H9 (cell line): ENCODE measurements around the gene MAN1A1. TPM values are rescaled to one million over a fixed set of nuclear protein-coding genes. Genes with fewer than 3 reads are reported as not detected.

Experiments
- DNase-seq: peaks from one replicate; pipeline ENCODE4 v3.0.0-alpha.2; 2017
- H2AFZ ChIP-seq: one replicate; pipeline ENCODE4 v1.6.1; 2013; ENCODE audit warnings: mild to moderate bottlenecking, low read length, control low read depth, moderate library complexity
- H2AK5ac ChIP-seq: 2 replicates; pipeline ENCODE4 v1.6.1; 2013; ENCODE audit warnings: low read length, control low read depth, mixed read lengths; ENCODE audit not compliant: insufficient read length
- H2BK120ac ChIP-seq: one replicate; pipeline ENCODE4 v1.6.1; 2013; ENCODE audit warnings: low read depth, mild to moderate bottlenecking, low read length, control low read depth, inconsistent platforms; ENCODE audit not compliant: poor library complexity, severe bottlenecking
- H2BK12ac ChIP-seq: 2 replicates; pipeline ENCODE4 v1.6.1; 2013; ENCODE audit warnings: low read length, control low read depth, mixed read lengths, low read depth; ENCODE audit not compliant: insufficient read length
- H2BK15ac ChIP-seq: 2 replicates; pipeline ENCODE4 v1.6.1; 2013; ENCODE audit warnings: low read depth, low read length, control low read depth
- H2BK20ac ChIP-seq: one replicate; pipeline ENCODE4 v1.6.1; 2013; ENCODE audit warnings: low read depth, mild to moderate bottlenecking, low read length, control low read depth, inconsistent platforms; ENCODE audit not compliant: poor library complexity, severe bottlenecking
- H2BK5ac ChIP-seq: 2 replicates; pipeline ENCODE4 v1.6.1; 2013; ENCODE audit warnings: low read length, control low read depth, mixed read lengths; ENCODE audit not compliant: insufficient read length
- H3K14ac ChIP-seq: 2 replicates; pipeline ENCODE4 v1.6.1; 2013; ENCODE audit warnings: low read length, control low read depth; ENCODE audit not compliant: insufficient read depth
- H3K18ac ChIP-seq: 2 replicates; pipeline ENCODE4 v1.6.1; 2013; ENCODE audit warnings: low read depth, mild to moderate bottlenecking, mixed read lengths, low read length, control low read depth; ENCODE audit not compliant: insufficient read length
- H3K23ac ChIP-seq: 2 replicates; pipeline ENCODE4 v1.6.1; 2013; ENCODE audit warnings: low read length, control low read depth, mixed read lengths, low read depth; ENCODE audit not compliant: insufficient read length
- H3K23me2 ChIP-seq: 2 replicates; pipeline ENCODE4 v1.6.1; 2013; ENCODE audit warnings: low read depth, mild to moderate bottlenecking, mixed read lengths, low read length, control low read depth; ENCODE audit not compliant: insufficient read length, poor library complexity, severe bottlenecking
- H3K27ac ChIP-seq: 2 replicates; pipeline ENCODE4 v1.5.1; 2013; ENCODE audit warnings: low read length, control low read depth, mixed read lengths, low read depth; ENCODE audit not compliant: insufficient read length
- H3K27me3 ChIP-seq: 2 replicates; pipeline ENCODE4 v1.6.1; 2013; ENCODE audit warnings: low read length, control low read depth, inconsistent platforms; ENCODE audit not compliant: insufficient read depth
- H3K4ac ChIP-seq: 2 replicates; pipeline ENCODE4 v1.6.1; 2013; ENCODE audit warnings: low read depth, mild to moderate bottlenecking, control low read depth, inconsistent platforms, low read length, moderate library complexity
- H3K4me1 ChIP-seq: 2 replicates; pipeline ENCODE4 v1.6.1; 2013; ENCODE audit warnings: low read length, control low read depth, inconsistent platforms; ENCODE audit not compliant: insufficient read depth
- H3K4me2 ChIP-seq: 2 replicates; pipeline ENCODE4 v1.6.1; 2013; ENCODE audit warnings: low read length, control low read depth, mixed read lengths; ENCODE audit not compliant: insufficient read length, insufficient read depth
- H3K56ac ChIP-seq: 2 replicates; pipeline ENCODE4 v1.6.1; 2013; ENCODE audit warnings: low read depth, mild to moderate bottlenecking, mixed read lengths, low read length, control low read depth; ENCODE audit not compliant: insufficient read length
- H3K79me1 ChIP-seq: 2 replicates; pipeline ENCODE4 v1.6.1; 2013; ENCODE audit warnings: low read depth, mild to moderate bottlenecking, moderate library complexity, low read length, control low read depth, inconsistent platforms; ENCODE audit not compliant: insufficient read depth, poor library complexity, severe bottlenecking
- H3K79me2 ChIP-seq: 2 replicates; pipeline ENCODE4 v1.6.1; 2013; ENCODE audit warnings: low read length, control low read depth, inconsistent platforms; ENCODE audit not compliant: insufficient read depth
- H3K9ac ChIP-seq: 2 replicates; pipeline ENCODE4 v1.6.1; 2013; ENCODE audit warnings: low read length, control low read depth, mixed read lengths; ENCODE audit not compliant: insufficient read length; ENCODE audit errors: extremely low read depth
- H3K9me3 ChIP-seq: one replicate; pipeline ENCODE4 v1.6.1; 2013; ENCODE audit warnings: low read depth, low read length, inconsistent platforms; ENCODE audit not compliant: control insufficient read depth
- H3T11ph ChIP-seq: one replicate; pipeline ENCODE4 v1.6.1; 2013; ENCODE audit warnings: mild to moderate bottlenecking, low read length, control low read depth, inconsistent platforms
- H4K20me1 ChIP-seq: one replicate; pipeline ENCODE4 v1.6.1; 2013; ENCODE audit not compliant: control insufficient read depth, insufficient read length, insufficient read depth
- H4K5ac ChIP-seq: 2 replicates; pipeline ENCODE4 v1.6.1; 2013; ENCODE audit warnings: low read depth, mild to moderate bottlenecking, mixed read lengths, low read length, control low read depth; ENCODE audit not compliant: insufficient read length
- H4K8ac ChIP-seq: replicated peaks from 2 replicates; pipeline ENCODE4 v1.6.1; 2013; ENCODE audit warnings: low read length, control low read depth, mixed read lengths, low read depth; ENCODE audit not compliant: insufficient read length
- H4K91ac ChIP-seq: 2 replicates; pipeline ENCODE4 v1.6.1; 2013; ENCODE audit warnings: low read depth, mild to moderate bottlenecking, moderate library complexity, mixed read lengths, low read length, control low read depth; ENCODE audit not compliant: insufficient read length
- H3K27ac Mint-ChIP-seq, 3 experiments: 2 replicates in 2 of 3; 3 replicates in 1 of 3; pipeline ENCODE4 v1.8.0; 2020 to 2021; ENCODE audit warnings: mixed read lengths in 3 of 3, mild to moderate bottlenecking in 1 of 3, moderate library complexity in 1 of 3
- H3K27me3 Mint-ChIP-seq: 2 replicates; pipeline ENCODE4 v1.8.0; 2021; ENCODE audit warnings: low read depth, mild to moderate bottlenecking, moderate library complexity, mixed read lengths
- H3K36me3 Mint-ChIP-seq, 3 experiments: 2 replicates in 2 of 3; 3 replicates in 1 of 3; pipeline ENCODE4 v1.8.0; 2020 to 2021; ENCODE audit warnings: low read depth in 3 of 3, mixed read lengths in 3 of 3; ENCODE audit not compliant: insufficient read depth in 1 of 3
- H3K4me1 Mint-ChIP-seq, 2 experiments: 2 replicates each; pipeline ENCODE4 v1.8.0; 2020; ENCODE audit warnings: mixed read lengths in 2 of 2
- H3K4me3 Mint-ChIP-seq, 2 experiments: 2 replicates in 1 of 2; 3 replicates in 1 of 2; pipeline ENCODE4 v1.8.0; 2020 to 2021; ENCODE audit warnings: mild to moderate bottlenecking in 2 of 2, mixed read lengths in 2 of 2, moderate library complexity in 1 of 2
- H3K9me3 Mint-ChIP-seq, 2 experiments: 2 replicates in 1 of 2; 3 replicates in 1 of 2; pipeline ENCODE4 v1.8.0; 2020; ENCODE audit warnings: mild to moderate bottlenecking in 2 of 2, mixed read lengths in 2 of 2, moderate library complexity in 1 of 2
- CTCF ChIP-seq: fragments of 200-600 bp; sonication (generic); conservative IDR thresholded peaks from 3 replicates; pipeline ENCODE4 v1.8.0; 2021; ENCODE audit warnings: antibody characterized with exemption, mild to moderate bottlenecking
- WGBS: extraction: QIAGEN DNeasy Blood & Tissue Kit; methylation state at CpG from one replicate; pipeline ENCODE4 v1.1.7; 2013; ENCODE audit warnings: missing lambda C conversion rate, low lambda C conversion rate, mixed read lengths; ENCODE audit not compliant: insufficient read length; ENCODE audit errors: extremely low coverage; 5-methylcytosine and 5-hydroxymethylcytosine counted together
- total RNA-seq: library from RNA; stranded (reverse); gene quantifications from 2 replicates; pipeline ENCODE4 v1.2.1, GENCODE V29; 2021

Gene MAN1A1
- total RNA-seq, 1 experiment from 2014 or later, result 1.6 TPM

DNA sequence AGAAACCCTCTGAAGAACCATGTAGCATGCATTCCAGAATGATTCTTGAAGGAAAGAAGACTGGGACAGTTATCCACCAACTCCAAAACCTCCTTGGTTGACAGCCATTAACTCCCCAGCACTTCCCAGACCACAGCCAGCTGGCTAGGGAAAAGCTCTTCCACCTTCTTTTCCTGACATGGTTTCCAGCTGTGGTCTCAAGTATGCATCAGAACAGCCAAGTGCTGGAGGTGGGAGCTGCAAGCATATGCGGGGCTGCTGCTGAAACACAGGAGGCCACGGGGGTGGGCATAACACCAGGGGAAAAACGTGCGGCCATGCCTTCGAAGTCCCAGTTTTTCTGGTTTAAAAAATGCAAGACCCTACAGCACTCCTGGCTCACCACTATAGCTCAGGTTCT, 163.1 kb downstream of the MAN1A1 start:
- Histone ChIP-seq H3K4me2 (no peak overlapping the region), H3K9ac (no peak overlapping the region), H3T11ph (no peak overlapping the region), H3K23ac (no peak overlapping the region), H2BK5ac (no peak overlapping the region), H3K27ac (no peak overlapping the region), H2AK5ac (no peak overlapping the region), H3K4me1 (no peaks in the 10 kb centered on the region; the same call in 1 of the 2 replicates), H3K14ac (no peak overlapping the region), H3K23me2 (no peaks in the 10 kb centered on the region), H4K20me1 (no peaks in the 10 kb centered on the region), H3K27me3 (no peaks in the 10 kb centered on the region), H3K79me2 (no peaks in the 10 kb centered on the region), H2BK12ac (no peak overlapping the region), H4K5ac (no peak overlapping the region), H3K79me1 (no peaks in the 10 kb centered on the region), H2BK15ac (no peak overlapping the region), H3K4ac (no peak overlapping the region), H2AFZ (no peak overlapping the region), H3K18ac (no peak overlapping the region), H2BK120ac (no peak overlapping the region), H3K9me3 (no peaks in the 10 kb centered on the region), H3K56ac (no peak overlapping the region), H4K91ac (no peak overlapping the region), H2BK20ac (no peak overlapping the region), H4K8ac (no peak overlapping the region)
- TF ChIP-seq CTCF, result no peak
- H3K27me3 Mint-ChIP-seq, result no peaks in the 10 kb centered on the region
- no peak overlapping the region for H3K4me3 Mint-ChIP-seq
- H3K4me1 Mint-ChIP-seq, result peaks cover 11 to 14% of the 10 kb centered on the region in 2 experiments
- WGBS, result no CpG with 5 or more reads among the region's 5 CpGs
- DNase-seq, result peak; percentile 29
- peaks cover 2 to 5% (median 3%) of the 10 kb centered on the region in 3 experiments; a peak in 4 of 7 replicates for H3K36me3 Mint-ChIP-seq
- no peaks in the 10 kb centered on the region for H3K9me3 Mint-ChIP-seq
- peak overlapping the region in 1 of 3 experiments; percentile 92; a peak in 3 of 7 replicates for H3K27ac Mint-ChIP-seq
